B cell (primary cell): ENCODE data around the gene UMOD. TPM values are rescaled to one million over a fixed set of nuclear protein-coding genes. Genes with fewer than 3 reads are reported as not detected.

Experiments used
- ATAC-seq: fragments of 200-7000 bp; cut with Tn5 transposase; one replicate; pipeline ENCODE4 v1.10.0; 2021; ENCODE audit warnings: low read depth, mild to moderate bottlenecking, moderate number of reproducible peaks, moderate library complexity
- CTCF ChIA-PET: fragments of 350-600 bp; sonication (Branson Sonifier 250); formaldehyde crosslinking; loops from one replicate; lab custom pipeline; 2021; ENCODE audit warnings: antibody characterized with exemption, inconsistent platforms; lab: Charles Lee
- POLR2A ChIA-PET: fragments of 350-600 bp; sonication (Branson Sonifier 250); formaldehyde crosslinking; loops from one replicate; lab custom pipeline; 2021; ENCODE audit warnings: antibody characterized with exemption; lab: Charles Lee
- DNase-seq: peaks from one replicate; pipeline ENCODE4 v3.0.0; 2013
- H2AFZ ChIP-seq: 2 replicates; pipeline ENCODE4 v1.6.1; 2012; ENCODE audit warnings: mild to moderate bottlenecking, low read depth, low read length; ENCODE audit not compliant: insufficient read depth, poor library complexity, severe bottlenecking
- H3K27ac ChIP-seq, 2 donors: 1 replicate in 1 of 2; 2 replicates in 1 of 2; pipeline ENCODE4 v1.5.1; 2012 to 2013; ENCODE audit warnings: low read length in 2 of 2, mild to moderate bottlenecking in 2 of 2, moderate library complexity in 1 of 2
- H3K27me3 ChIP-seq, 4 experiments: fragments of 200-600 bp in 1 of 4; sonication (generic) in 1 of 4; replicated peaks in 1 of 4; 1 replicate in 2 of 4; 2 replicates in 2 of 4; pipeline versions ENCODE4 v1.6.1 to v1.7.0; 2013 to 2016; ENCODE audit warnings: low read length in 3 of 4, mild to moderate bottlenecking in 2 of 4, mixed read lengths in 1 of 4, moderate library complexity in 1 of 4; ENCODE audit not compliant: insufficient read depth in 4 of 4, control insufficient read depth in 3 of 4; ENCODE audit errors: control extremely low read depth in 1 of 4
- H3K36me3 ChIP-seq, 2 experiments: replicated peaks in 1 of 2; 1 replicate in 1 of 2; 2 replicates in 1 of 2; pipeline versions ENCODE4 v1.6.1 to v1.7.1; 2013; ENCODE audit warnings: low read length in 1 of 2; ENCODE audit not compliant: insufficient read depth in 2 of 2, control insufficient read depth in 1 of 2; ENCODE audit errors: control extremely low read depth in 1 of 2, extremely low read depth in 1 of 2
- H3K4me1 ChIP-seq, 2 donors: fragments of 200-600 bp in 1 of 2; sonication (generic) in 1 of 2; 1 replicate in 1 of 2; 2 replicates in 1 of 2; pipeline versions ENCODE4 v1.5.1 to v1.6.1; 2013 to 2017; ENCODE audit warnings: low read length in 2 of 2; ENCODE audit not compliant: control insufficient read depth in 2 of 2, insufficient read depth in 2 of 2
- H3K4me2 ChIP-seq: replicated peaks from 2 replicates; pipeline ENCODE3; 2012; ENCODE audit warnings: mild to moderate bottlenecking, low read depth, low read length; ENCODE audit not compliant: poor library complexity, severe bottlenecking
- H3K4me3 ChIP-seq, 5 experiments: fragments of 200-600 bp in 1 of 5; sonication (generic) in 1 of 5; 1 replicate in 3 of 5; 2 replicates in 2 of 5; pipeline versions ENCODE4 v1.5.1 to v1.7.0; 2011 to 2016; ENCODE audit warnings: low read length in 4 of 5, mild to moderate bottlenecking in 4 of 5, low read depth in 2 of 5, control low read depth in 1 of 5, moderate library complexity in 1 of 5; ENCODE audit not compliant: insufficient read depth in 1 of 5; ENCODE audit errors: control extremely low read depth in 1 of 5, extremely low read depth in 1 of 5
- H3K79me2 ChIP-seq: fragments of 200-600 bp; sonication (generic); one replicate; pipeline ENCODE4 v1.6.0; 2016; ENCODE audit warnings: low read length; ENCODE audit not compliant: control insufficient read depth, insufficient read depth
- H3K9ac ChIP-seq: fragments of 200-600 bp; sonication (generic); 2 replicates; pipeline ENCODE4 v1.6.1; 2017; ENCODE audit warnings: mild to moderate bottlenecking, low read length, moderate library complexity
- H3K9me3 ChIP-seq, 3 donors: one replicate each; pipeline versions ENCODE4 v1.6.1 to v1.7.1; 2013; ENCODE audit warnings: low read length in 2 of 3; ENCODE audit not compliant: control insufficient read depth in 2 of 3, insufficient read depth in 1 of 3; ENCODE audit errors: control extremely low read depth in 1 of 3
- H4K20me1 ChIP-seq: 2 replicates; pipeline ENCODE4 v1.6.0; 2012; ENCODE audit warnings: mild to moderate bottlenecking, low read length; ENCODE audit not compliant: insufficient read depth, control insufficient read depth, poor library complexity, severe bottlenecking
- H3K27ac Mint-ChIP-seq: one replicate; pipeline ENCODE4 v1.8.0; 2021; ENCODE audit warnings: mixed read lengths
- H3K27me3 Mint-ChIP-seq: one replicate; pipeline ENCODE4 v1.8.0; 2021; ENCODE audit warnings: mixed read lengths
- H3K4me1 Mint-ChIP-seq: one replicate; pipeline ENCODE4 v1.8.0; 2021; ENCODE audit warnings: mixed read lengths
- H3K4me3 Mint-ChIP-seq: one replicate; pipeline ENCODE4 v1.8.0; 2021; ENCODE audit warnings: mixed read lengths
- H3K9me3 Mint-ChIP-seq: one replicate; pipeline ENCODE4 v1.8.0; 2022; ENCODE audit warnings: mixed read lengths; ENCODE audit not compliant: insufficient read depth
- EZH2 ChIP-seq: IDR thresholded peaks from 2 replicates; pipeline ENCODE4 v1.6.1; 2012; ENCODE audit warnings: borderline replicate concordance, low read depth, mild to moderate bottlenecking, moderate library complexity, low read length; ENCODE audit not compliant: insufficient read depth, poor library complexity, severe bottlenecking
- WGBS: methylation state at CpG from one replicate; pipeline ENCODE4 v1.1.5; 2013; ENCODE audit warnings: missing lambda C conversion rate; ENCODE audit not compliant: insufficient coverage; 5-methylcytosine and 5-hydroxymethylcytosine counted together
- intact Hi-C: fragments of 100-400 bp; cut with micrococcal nuclease; formaldehyde crosslinking; loops from one replicate; pipeline ENCODE4 v1.10.0; 2022
- polyA plus RNA-seq: library from polyadenylated mRNA; depleted of rRNA; stranded (reverse); fragments of >200 nt; gene quantifications from 2 replicates; pipeline ENCODE4 v1.2.3, GENCODE V29; 2012
- total RNA-seq, 2 donors: library from RNA; stranded (reverse); fragments of 120-200 nt in 1 of 2; gene quantifications; 1 replicate in 1 of 2; 2 replicates in 1 of 2; pipeline versions ENCODE4 v1.2.3 to v1.2.4, GENCODE V29; 2013 to 2022
- TF ChIP-seq, protein P1 (sequence below): fragments of 200-600 bp; IDR thresholded peaks from one replicate; pipeline ENCODE4 v1.8.0; 2022; ENCODE audit warnings: antibody characterized with exemption, mild to moderate bottlenecking

Gene UMOD
- total and polyA plus RNA-seq, 2 donors (not counting 1 experiment from before 2014, with no cell fraction given), result not detected

DNA sequence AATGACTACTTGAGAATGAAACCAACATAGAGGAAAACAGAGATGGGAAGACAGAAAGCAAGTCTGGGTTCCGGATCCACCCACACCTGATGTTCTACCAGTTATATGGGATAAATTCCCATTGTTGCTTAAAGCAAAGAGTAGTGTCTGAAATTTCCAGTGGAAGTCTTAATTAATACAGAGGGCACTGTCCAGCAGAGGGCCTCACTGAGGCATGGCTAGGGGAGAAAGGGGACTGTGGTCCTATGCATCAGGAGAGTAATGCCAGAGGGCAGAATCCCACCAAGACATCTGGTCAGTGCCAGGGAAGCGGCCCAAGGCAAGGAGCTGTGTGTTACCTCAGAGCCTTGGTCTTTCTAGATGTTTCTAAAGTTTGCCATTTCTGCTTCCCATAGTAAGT, 7.5 kb upstream of the UMOD start:
- Mint-ChIP-seq H3K27ac (no peak overlapping the region), H3K4me1 (no peaks in the 10 kb centered on the region), H3K4me3 (no peak overlapping the region), H3K9me3 (peaks cover 2% of the 10 kb centered on the region), H3K27me3 (peaks cover 23% of the 10 kb centered on the region)
- Histone ChIP-seq H3K9ac (no peak overlapping the region), H3K4me2 (no peak overlapping the region), H3K4me1 (no peaks in the 10 kb centered on the region), H3K79me2 (no peaks in the 10 kb centered on the region), H3K36me3 (no peaks in the 10 kb centered on the region), H3K27me3 (peaks cover 0 to 3% (median 0%) of the 10 kb centered on the region in 4 experiments), H3K27ac (no peak overlapping the region), H4K20me1 (no peaks in the 10 kb centered on the region), H3K4me3 (no peak overlapping the region), H2AFZ (no peak overlapping the region), H3K9me3 (peaks cover 0 to 5% (median 0%) of the 10 kb centered on the region in 3 donors)
- no peak for ATAC-seq
- 71% methylated on average over 1 of the region's 2 CpGs for WGBS
- TF ChIP-seq, protein P1, sequence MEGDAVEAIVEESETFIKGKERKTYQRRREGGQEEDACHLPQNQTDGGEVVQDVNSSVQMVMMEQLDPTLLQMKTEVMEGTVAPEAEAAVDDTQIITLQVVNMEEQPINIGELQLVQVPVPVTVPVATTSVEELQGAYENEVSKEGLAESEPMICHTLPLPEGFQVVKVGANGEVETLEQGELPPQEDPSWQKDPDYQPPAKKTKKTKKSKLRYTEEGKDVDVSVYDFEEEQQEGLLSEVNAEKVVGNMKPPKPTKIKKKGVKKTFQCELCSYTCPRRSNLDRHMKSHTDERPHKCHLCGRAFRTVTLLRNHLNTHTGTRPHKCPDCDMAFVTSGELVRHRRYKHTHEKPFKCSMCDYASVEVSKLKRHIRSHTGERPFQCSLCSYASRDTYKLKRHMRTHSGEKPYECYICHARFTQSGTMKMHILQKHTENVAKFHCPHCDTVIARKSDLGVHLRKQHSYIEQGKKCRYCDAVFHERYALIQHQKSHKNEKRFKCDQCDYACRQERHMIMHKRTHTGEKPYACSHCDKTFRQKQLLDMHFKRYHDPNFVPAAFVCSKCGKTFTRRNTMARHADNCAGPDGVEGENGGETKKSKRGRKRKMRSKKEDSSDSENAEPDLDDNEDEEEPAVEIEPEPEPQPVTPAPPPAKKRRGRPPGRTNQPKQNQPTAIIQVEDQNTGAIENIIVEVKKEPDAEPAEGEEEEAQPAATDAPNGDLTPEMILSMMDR, result no peak
- TF ChIP-seq EZH2, result no peak
- intact Hi-C loops, result no loop called here
- POLR2A ChIA-PET, result no interaction called here
- CTCF ChIA-PET, result no interaction called here
- DNase-seq, result no peak

DNA sequence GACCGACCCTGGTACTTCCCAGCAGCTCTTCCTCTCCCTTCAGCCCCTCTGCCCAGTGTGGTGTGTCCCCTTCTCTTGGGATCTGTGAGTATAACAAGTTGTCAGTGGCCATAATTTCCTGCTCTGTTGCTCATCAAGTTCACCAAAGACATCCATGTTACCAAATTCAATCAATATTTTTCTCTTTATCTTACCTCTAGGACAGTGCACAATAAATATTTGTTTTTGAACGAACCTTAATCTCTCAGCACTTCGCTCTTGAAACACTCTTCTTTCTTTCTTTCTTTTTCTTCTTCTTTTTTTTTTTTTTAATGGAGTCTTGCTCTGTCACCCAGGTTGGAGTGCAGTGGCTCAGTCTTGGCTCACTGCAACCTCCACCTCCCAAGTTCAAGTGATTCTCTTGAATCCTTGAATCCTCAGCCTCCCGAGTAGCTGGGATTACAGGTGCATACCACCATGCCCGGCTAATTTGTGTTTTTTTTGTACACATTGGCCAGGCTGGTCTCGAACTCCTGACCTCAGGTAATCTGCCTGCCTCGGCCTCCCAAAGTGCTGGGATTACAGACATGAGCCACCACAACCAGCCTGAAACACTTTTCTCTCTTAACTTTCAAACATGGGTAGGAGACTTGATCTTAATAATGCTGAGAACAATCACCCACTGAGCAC, 2.7 kb upstream of the UMOD start:
- no peak overlapping the region for H3K9ac ChIP-seq
- no peak overlapping the region for H2AFZ ChIP-seq
- DNase-seq (no peak), ATAC-seq (no peak)
- no peaks in the 10 kb centered on the region for H4K20me1 ChIP-seq
- TF ChIP-seq EZH2, result no peak
- TF ChIP-seq, protein P1, result no peak
- no peaks in the 10 kb centered on the region for H3K79me2 ChIP-seq
- no peak overlapping the region for H3K4me3 ChIP-seq
- no peak overlapping the region for H3K27ac ChIP-seq
- Mint-ChIP-seq H3K4me1 (no peaks in the 10 kb centered on the region), H3K27me3 (peaks cover 12% of the 10 kb centered on the region), H3K4me3 (no peak overlapping the region), H3K27ac (no peak overlapping the region), H3K9me3 (peaks cover 2% of the 10 kb centered on the region)
- H3K27me3 ChIP-seq, result peaks cover 0 to 3% (median 0%) of the 10 kb centered on the region in 4 experiments
- 62% methylated on average over 5 of the region's 7 CpGs for WGBS
- no peaks in the 10 kb centered on the region for H3K4me1 ChIP-seq
- intact Hi-C loops, result no loop called here
- H3K36me3 ChIP-seq, result no peaks in the 10 kb centered on the region
- POLR2A ChIA-PET, result no interaction called here
- peaks cover 0 to 5% (median 0%) of the 10 kb centered on the region in 3 donors for H3K9me3 ChIP-seq
- H3K4me2 ChIP-seq, result no peak overlapping the region
- CTCF ChIA-PET, result no interaction called here
